ENCODE results near the gene TMEM106B. TPM values are rescaled to one million over a fixed set of nuclear protein-coding genes. Genes with fewer than 3 reads are reported as not detected.

The TMEM106B gene
- total and polyA plus RNA-seq, 10 of the 15 experiments (the other 5 are each of a cell fraction or from before 2014, with no cell fraction given), result 3.7 to 21.2 (median 12.3) TPM

- Histone ChIP-seq H3K79me2 (ENCODE audit: control insufficient read depth, insufficient read depth, low read length) (no peaks in the 10 kb centered on the region), H3K4me3 (no peak overlapping the region), H4K20me1 (ENCODE audit: control insufficient read depth, insufficient read depth) (no peaks in the 10 kb centered on the region), H3K9ac (ENCODE audit: control insufficient read depth, insufficient read depth, low read length) (no peak overlapping the region), H2AFZ (ENCODE audit: control insufficient read depth, low read depth, low read length) (no peak overlapping the region), H3K27ac (ENCODE audit: control insufficient read depth, insufficient read depth) (no peak overlapping the region), H3K9me3 (replicated peaks; ENCODE audit: control insufficient read depth, insufficient read depth, low read length) (no peaks in the 10 kb centered on the region), H3K4me2 (ENCODE audit: control insufficient read depth, insufficient read depth) (no peak overlapping the region), H3K4me1 (ENCODE audit: control insufficient read depth, insufficient read depth, low read length) (no peaks in the 10 kb centered on the region), H3K27me3 (replicated peaks in 1 of 2; ENCODE audit: control insufficient read depth in 2 of 2, insufficient read depth in 2 of 2, low read length in 1 of 2) (no peaks in the 10 kb centered on the region), H3K36me3 (ENCODE audit: control insufficient read depth in 2 of 2, insufficient read depth in 2 of 2, low read length in 1 of 2) (no peaks in the 10 kb centered on the region)
- DNase-seq (ENCODE audit: low read depth, low spot score) (no peak), ATAC-seq (no peak), FAIRE-seq (no peak)
- BruUV-seq (replicated peaks), result no TSS peak
- in situ Hi-C loops (cut with MboI) (no loop called here), intact Hi-C loops (cut with micrococcal nuclease; ENCODE audit: unreplicated experiment) (no loop called here)
- ChIA-PET RAD21 (ENCODE audit: unreplicated experiment) (no interaction called here), CTCF (no interaction called here), POLR2A (no interaction called here), SMC1A (ENCODE audit: uncharacterized antibody, unreplicated experiment) (interaction anchor here (0.8 kb wide), 1 partner anchor 28 kb away, joined by 3 read pairs; no protein-coding TSS in a partner anchor)
- TF ChIP-seq E4F1 (IDR thresholded peaks at IDR 0.05; ENCODE audit: borderline replicate concordance, partially characterized antibody) (no peak), NRF1 (conservative IDR thresholded peaks at IDR 0.05; ENCODE audit: low read depth, low read length) (no peak), RB1 (IDR thresholded peaks at IDR 0.05; ENCODE audit: borderline replicate concordance) (no peak), TBL1XR1 (IDR thresholded peaks at IDR 0.05; ENCODE audit: low read depth, low read length) (no peak), BACH1 (IDR thresholded peaks at IDR 0.05; ENCODE audit: borderline replicate concordance) (no peak), POLR2A (IDR thresholded peaks at IDR 0.05; ENCODE audit: low read depth, low read length) (no peak), SREBF1 (IDR thresholded peaks at IDR 0.05; ENCODE audit: low read length) (no peak), SREBF2 (IDR thresholded peaks at IDR 0.05; ENCODE audit: low read length) (no peak), ZNF24 (IDR thresholded peaks at IDR 0.05) (no peak), SMAD1 (IDR thresholded peaks at IDR 0.05; ENCODE audit: low read depth, partially characterized antibody) (no peak), BRCA1 (IDR thresholded peaks at IDR 0.05; ENCODE audit: low read depth, low read length) (no peak)
- WGBS (ENCODE audit: insufficient coverage, insufficient replicate concordance, low lambda C conversion rate, missing lambda C conversion rate), result 14% methylated on average over 2 of the region's 2 CpGs
Measured at GRCh38 chr7:12173671-12174070, 37.4 kb upstream of the TMEM106B start.
